HepG2 (cell line): ENCODE measurements around the gene SLC16A5. TPM values are rescaled to one million over a fixed set of nuclear protein-coding genes. Genes with fewer than 3 reads are reported as not detected.

Experiments
- ATAC-seq: fragments of 200-7000 bp; cut with Tn5 transposase; 3 replicates; pipeline ENCODE4 v1.9.1; 2020; ENCODE audit warnings: mild to moderate bottlenecking, moderate library complexity
- BruUV-seq: library from RNA; stranded (reverse); fragments of 400-500 nt; replicated peaks from 2 replicates; lab custom pipeline; 2021; lab: Mats Ljungman, UMichigan
- CTCF ChIA-PET: fragments of 300-600 bp; formaldehyde crosslinking; extraction: SDS; loops from one replicate; lab custom pipeline; 2021; ENCODE audit warnings: low total read pairs, inconsistent platforms, low intra/inter-chr PET ratio; lab: Yijun Ruan, JAX
- POLR2A ChIA-PET: fragments of 350-600 bp; sonication (Branson Sonifier 250); formaldehyde crosslinking; loops from one replicate; lab custom pipeline; 2020; ENCODE audit warnings: antibody characterized with exemption, inconsistent platforms; lab: Yijun Ruan, JAX
- DNase-seq: peaks from one replicate; pipeline ENCODE4 v3.0.0-alpha.2; 2015; ENCODE audit warnings: low spot score
- FAIRE-seq: peaks from 3 replicates; lab custom pipeline; 2011; peaks lifted over from hg19 to GRCh38; lab: Jason Lieb, UNC
- H2AFZ ChIP-seq: one replicate; pipeline ENCODE4 v1.6.1; 2011; ENCODE audit warnings: low read length, inconsistent platforms
- H3K27ac ChIP-seq: fragments of 300-600 bp; 3 replicates; pipeline ENCODE4 v1.8.0; 2011; ENCODE audit warnings: mixed run types, mild to moderate bottlenecking, mixed read lengths, low read length, inconsistent platforms; ENCODE audit not compliant: insufficient read depth; ENCODE audit errors: extremely low read length
- H3K27me3 ChIP-seq, 2 experiments: fragments of 200-600 bp in 1 of 2; 2 replicates in 1 of 2; 3 replicates in 1 of 2; pipeline versions ENCODE4 v1.6.0 to v1.8.0; 2011; ENCODE audit warnings: low read length in 2 of 2, mild to moderate bottlenecking in 2 of 2, moderate library complexity in 2 of 2, inconsistent platforms in 1 of 2; ENCODE audit not compliant: insufficient read depth in 2 of 2, control insufficient read depth in 1 of 2
- H3K36me3 ChIP-seq, 2 experiments: fragments of 200-600 bp in 1 of 2; replicated peaks in 1 of 2; 2 replicates in 1 of 2; 3 replicates in 1 of 2; pipeline versions ENCODE4 v1.5.1 to v1.8.0; 2011; ENCODE audit warnings: low read length in 2 of 2, inconsistent platforms in 1 of 2; ENCODE audit not compliant: insufficient read depth in 2 of 2, control insufficient read depth in 1 of 2
- H3K4me1 ChIP-seq: 2 replicates; pipeline ENCODE4 v1.5.1; 2012; ENCODE audit warnings: low read length, inconsistent platforms; ENCODE audit not compliant: insufficient read depth
- H3K4me2 ChIP-seq: 2 replicates; pipeline ENCODE4 v1.6.0; 2011; ENCODE audit warnings: low read depth, low read length, inconsistent platforms
- H3K4me3 ChIP-seq, 3 experiments: fragments of 200-600 bp in 1 of 3; sonication (generic), shearing (Covaris generic) in 1 of 3; replicated peaks in 1 of 3; 2 replicates each; pipeline ENCODE4 v1.5.1; 2011 to 2016; ENCODE audit warnings: low read length in 3 of 3, inconsistent platforms in 2 of 3, low read depth in 2 of 3, mild to moderate bottlenecking in 2 of 3, control low read depth in 1 of 3, mixed read lengths in 1 of 3; ENCODE audit not compliant: insufficient read depth in 1 of 3
- H3K79me2 ChIP-seq: one replicate; pipeline ENCODE4 v1.6.1; 2011; ENCODE audit warnings: low read length, inconsistent platforms; ENCODE audit not compliant: insufficient read depth
- H3K9ac ChIP-seq: 2 replicates; pipeline ENCODE4 v1.6.0; 2011; ENCODE audit warnings: mild to moderate bottlenecking, low read depth, low read length, inconsistent platforms; ENCODE audit not compliant: insufficient read depth
- H3K9me3 ChIP-seq: 2 replicates; pipeline ENCODE4 v1.5.1; 2012; ENCODE audit warnings: mild to moderate bottlenecking, low read length
- H4K20me1 ChIP-seq: 2 replicates; pipeline ENCODE4 v1.6.0; 2011; ENCODE audit warnings: inconsistent platforms, mild to moderate bottlenecking, low read length, moderate library complexity; ENCODE audit not compliant: insufficient read depth
- FOXA1 ChIP-seq, 2 experiments: fragments of 450-650 bp in 1 of 2; sonication (generic) in 1 of 2; formaldehyde crosslinking in 1 of 2; IDR thresholded peaks; 2 replicates each; pipeline versions ENCODE4 v1.4.0 to v1.6.1; 2016 to 2020; ENCODE audit warnings: missing genetic modification reagents in 1 of 2
- HDAC2 ChIP-seq: sonication (generic); formaldehyde crosslinking; IDR thresholded peaks from 2 replicates; pipeline ENCODE4 v1.4.0; 2020; ENCODE audit warnings: missing genetic modification reagents
- HDAC6 ChIP-seq: fragments of 200-600 bp; sonication (generic); IDR thresholded peaks from 2 replicates; pipeline ENCODE4 v1.7.0; 2017; ENCODE audit warnings: mild to moderate bottlenecking, antibody characterized with exemption, low read length, low read depth
- MED8 ChIP-seq: sonication (generic); formaldehyde crosslinking; IDR thresholded peaks from 2 replicates; pipeline ENCODE4 v1.8.1; 2023; ENCODE audit warnings: mild to moderate bottlenecking, missing genetic modification reagents; ENCODE audit not compliant: insufficient replicate concordance
- NBN ChIP-seq: fragments of 450-650 bp; conservative IDR thresholded peaks from 2 replicates; pipeline ENCODE4 v1.6.1; 2017
- POGZ ChIP-seq: sonication (generic); formaldehyde crosslinking; IDR thresholded peaks from 2 replicates; pipeline ENCODE4 v1.4.0; 2020; ENCODE audit warnings: mild to moderate bottlenecking, missing genetic modification reagents
- SALL1 ChIP-seq: sonication (generic); formaldehyde crosslinking; IDR thresholded peaks from 2 replicates; pipeline ENCODE4 v1.8.0; 2022; ENCODE audit warnings: mild to moderate bottlenecking, missing genetic modification reagents
- SIN3B ChIP-seq: fragments of 150-350 bp; IDR thresholded peaks from 2 replicates; pipeline ENCODE4 v1.6.1; 2014; ENCODE audit warnings: low read length
- SP1 ChIP-seq, 2 experiments: fragments of 450-650 bp in 1 of 2; sonication (generic) in 1 of 2; formaldehyde crosslinking in 1 of 2; IDR thresholded peaks; 2 replicates each; pipeline versions ENCODE4 v1.4.0 to v1.6.1; 2016 to 2020; ENCODE audit warnings: missing genetic modification reagents in 1 of 2
- ZKSCAN5 ChIP-seq: sonication (generic); formaldehyde crosslinking; IDR thresholded peaks from 2 replicates; pipeline ENCODE4 v1.5.1; 2020; ENCODE audit warnings: mild to moderate bottlenecking, missing genetic modification reagents
- ZNF232 ChIP-seq: sonication (generic); formaldehyde crosslinking; IDR thresholded peaks from 2 replicates; pipeline ENCODE4 v1.4.0; 2020; ENCODE audit warnings: missing genetic modification reagents, borderline replicate concordance
- WGBS: methylation state at CpG from one replicate; pipeline ENCODE4 v1.1.6; 2017; ENCODE audit warnings: low lambda C conversion rate; 5-methylcytosine and 5-hydroxymethylcytosine counted together
- in situ Hi-C: cut with HindIII; loops from 2 replicates; pipeline ENCODE4 v1.10.0; 2017; ENCODE audit warnings: low pct_unique_long_range_greater_than_20kb; ENCODE audit not compliant: extremely low pct_ligation_motif_present
- intact Hi-C: fragments of 100-400 bp; cut with micrococcal nuclease; formaldehyde crosslinking; loops from one replicate; pipeline ENCODE4 v1.10.0; 2022; ENCODE audit not compliant: unreplicated experiment
- polyA plus RNA-seq, 8 experiments: library from polyadenylated mRNA; depleted of rRNA in 3 of 8; stranded (reverse) in 7 of 8; unstranded in 1 of 8; fragments of >200 nt; fragmentation: Illumina TruSeq in 4 of 8; extraction: Trizol in 4 of 8; gene quantifications; 2 replicates each; pipeline versions ENCODE4 v1.2.1 to v1.2.3, GENCODE V29; 2011 to 2016; ENCODE audit warnings: low read depth in 4 of 8, missing spikeins in 1 of 8, mixed read lengths in 1 of 8; ENCODE audit not compliant: insufficient read depth in 1 of 8
- total RNA-seq, 5 experiments: library from RNA; depleted of rRNA; stranded (reverse); fragments of >200 nt; fragmentation: Illumina TruSeq; extraction: Trizol; gene quantifications; 2 replicates each; pipeline ENCODE4 v1.2.3, GENCODE V29; 2016; ENCODE audit warnings: low read depth in 1 of 5
- TF ChIP-seq, protein P1 (sequence below), 2 experiments: fragments of 450-650 bp in 1 of 2; sonication (generic) in 1 of 2; formaldehyde crosslinking in 1 of 2; IDR thresholded peaks; 2 replicates each; pipeline versions ENCODE4 v1.6.1 to v1.8.0; 2016 to 2022; ENCODE audit warnings: antibody characterized with exemption in 1 of 2, mild to moderate bottlenecking in 1 of 2, missing genetic modification reagents in 1 of 2

SLC16A5 gene
- total and polyA plus RNA-seq, 2 of the 13 experiments (the other 11 are each of a cell fraction or from before 2014, with no cell fraction given) = 0.69 to 5.6 TPM

DNA sequence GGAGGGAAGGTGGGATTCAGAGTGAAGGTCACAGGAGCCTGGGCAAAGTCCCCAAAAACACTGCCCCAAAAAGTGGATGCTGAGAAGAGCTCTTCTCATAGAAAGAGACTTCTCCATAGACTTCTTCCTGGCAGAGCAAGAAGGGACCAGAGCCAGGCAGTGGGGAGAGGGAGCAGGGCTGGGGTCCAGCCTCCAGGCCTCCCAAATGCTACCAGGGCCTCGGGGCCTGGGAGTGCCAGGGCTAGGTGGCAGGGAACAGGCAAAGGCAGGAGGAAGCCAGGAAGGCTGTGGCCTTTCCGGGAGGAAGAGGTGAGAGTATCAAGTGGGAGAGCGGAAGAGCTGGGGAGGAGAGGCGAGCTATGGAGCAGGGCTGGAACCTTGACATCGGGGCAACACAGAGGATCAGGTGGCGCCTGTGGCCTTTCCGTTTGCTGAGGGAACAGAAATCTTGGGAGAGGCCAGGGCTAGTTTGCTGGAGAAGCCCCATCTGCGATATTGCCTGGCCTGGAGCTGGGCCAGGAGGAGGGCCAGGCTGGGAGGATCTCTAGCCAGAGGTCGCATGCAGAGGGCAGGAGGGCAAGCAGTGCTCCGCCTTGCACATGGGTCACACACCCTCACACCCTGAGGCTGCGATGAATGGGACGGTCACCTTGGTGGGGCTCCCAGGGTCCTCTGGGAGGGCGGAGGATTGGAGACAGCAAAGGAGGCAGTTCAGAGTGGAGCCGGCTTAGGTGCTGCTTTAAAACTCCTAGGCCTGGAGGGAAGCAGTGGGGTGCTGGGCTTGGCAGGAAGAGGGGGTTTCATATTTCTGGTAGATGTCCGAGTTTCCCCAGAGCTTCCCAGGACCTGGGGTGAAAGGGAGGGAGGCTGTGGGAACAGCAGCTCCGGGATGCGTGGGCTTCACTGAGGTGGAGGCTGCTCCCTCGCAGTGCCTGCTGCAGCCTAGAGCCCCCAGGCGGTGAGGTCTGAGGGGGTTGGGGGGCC is 3.4 kb downstream of the SLC16A5 start (continued):
- peak; percentile 30; the same call in 1 of the 2 replicates for TF ChIP-seq POGZ
- TF ChIP-seq ZNF232 (CRISPR knock-in tag) = peak; percentile 17; the same call in 1 of the 2 replicates
- no peak for TF ChIP-seq SIN3B
- TF ChIP-seq FOXA1 (IDR thresholded peaks at IDR 0.05) = no peak
- TF ChIP-seq FOXA1 (CRISPR knock-in tag; IDR thresholded peaks at IDR 0.05) = peak; percentile 6; the same call in 1 of the 2 replicates
- TF ChIP-seq SALL1 (CRISPR knock-in tag) = peak; percentile 82
- no peak for TF ChIP-seq MED8 (CRISPR knock-in tag)
- TF ChIP-seq HDAC2 (CRISPR knock-in tag) = peak; percentile 96
- TF ChIP-seq, all 625 proteins: peak for 205

DNA sequence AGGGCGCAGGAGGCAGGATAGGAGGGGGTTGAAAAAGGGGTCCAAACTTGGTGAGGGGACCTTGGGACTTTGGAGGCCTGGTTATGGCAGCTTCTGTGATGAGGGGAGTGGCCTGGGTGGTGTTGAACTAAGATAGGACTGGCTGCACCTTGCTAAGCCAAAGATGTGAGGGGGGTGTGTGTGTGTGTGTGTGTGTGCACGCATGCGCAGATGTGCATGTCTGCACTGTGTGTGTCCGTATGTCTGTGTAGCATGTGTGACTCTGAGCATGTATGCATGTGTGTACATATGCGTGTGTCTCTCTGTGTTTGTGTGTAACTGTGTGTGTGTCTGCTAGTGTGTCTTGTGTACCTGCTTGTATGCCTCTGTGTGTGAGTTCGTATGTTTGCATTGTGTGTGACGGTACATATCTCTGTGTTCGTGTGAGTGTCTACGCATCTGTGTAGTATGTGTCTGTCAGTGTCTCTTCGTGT is 4.1 kb downstream of the SLC16A5 start:
- H3K9ac ChIP-seq = no peak overlapping the region; the same call in 1 of the 2 replicates
- H3K4me1 ChIP-seq = peaks cover 97% of the 10 kb centered on the region
- H3K27me3 ChIP-seq = peaks cover 0 to 29% of the 10 kb centered on the region in 2 experiments; a peak in 2 of 5 replicates
- no peak for DNase-seq
- no peak overlapping the region for H3K27ac ChIP-seq
- BruUV-seq = no TSS peak
- in situ Hi-C loops (no loop called here), intact Hi-C loops (no loop called here)
- no peaks in the 10 kb centered on the region; the same call in 1 of the 2 replicates for H4K20me1 ChIP-seq
- no peaks in the 10 kb centered on the region for H3K79me2 ChIP-seq
- POLR2A ChIA-PET = interaction anchor here (0.7 to 3.4 kb wide), 17 partner anchors 11 to 107 kb away, joined by 3 to 19 read pairs (median 5); partner anchors contain the start of genes ARMC7, ATP5PD, KCTD2 and MRPL58
- H3K9me3 ChIP-seq = no peaks in the 10 kb centered on the region
- peak overlapping the region; percentile 2 to 62 (median 28); a peak in 4 of 6 replicates for H3K4me3 ChIP-seq
- peak; percentile 44 for FAIRE-seq
- peak overlapping the region; percentile 83 for H3K4me2 ChIP-seq
- ATAC-seq = no peak; the same call in 2 of the 3 replicates
- 29% methylated on average over 10 of the region's 10 CpGs for WGBS
- CTCF ChIA-PET = interaction anchor here (0.9 kb wide), 1 partner anchor 131 kb away, joined by 4 read pairs; no protein-coding TSS in a partner anchor
- H2AFZ ChIP-seq = no peak overlapping the region
- no peaks in the 10 kb centered on the region for H3K36me3 ChIP-seq
- TF ChIP-seq SP1 (IDR thresholded peaks at IDR 0.05) (no peak), SP1 (CRISPR knock-in tag; IDR thresholded peaks at IDR 0.05) (no peak), NBN (0 out of 2 replicates have a peak, but pooled peaks have one; percentile 71), ZKSCAN5 (CRISPR knock-in tag) (no peak), HDAC6 (no peak)
- TF ChIP-seq, protein P1, sequence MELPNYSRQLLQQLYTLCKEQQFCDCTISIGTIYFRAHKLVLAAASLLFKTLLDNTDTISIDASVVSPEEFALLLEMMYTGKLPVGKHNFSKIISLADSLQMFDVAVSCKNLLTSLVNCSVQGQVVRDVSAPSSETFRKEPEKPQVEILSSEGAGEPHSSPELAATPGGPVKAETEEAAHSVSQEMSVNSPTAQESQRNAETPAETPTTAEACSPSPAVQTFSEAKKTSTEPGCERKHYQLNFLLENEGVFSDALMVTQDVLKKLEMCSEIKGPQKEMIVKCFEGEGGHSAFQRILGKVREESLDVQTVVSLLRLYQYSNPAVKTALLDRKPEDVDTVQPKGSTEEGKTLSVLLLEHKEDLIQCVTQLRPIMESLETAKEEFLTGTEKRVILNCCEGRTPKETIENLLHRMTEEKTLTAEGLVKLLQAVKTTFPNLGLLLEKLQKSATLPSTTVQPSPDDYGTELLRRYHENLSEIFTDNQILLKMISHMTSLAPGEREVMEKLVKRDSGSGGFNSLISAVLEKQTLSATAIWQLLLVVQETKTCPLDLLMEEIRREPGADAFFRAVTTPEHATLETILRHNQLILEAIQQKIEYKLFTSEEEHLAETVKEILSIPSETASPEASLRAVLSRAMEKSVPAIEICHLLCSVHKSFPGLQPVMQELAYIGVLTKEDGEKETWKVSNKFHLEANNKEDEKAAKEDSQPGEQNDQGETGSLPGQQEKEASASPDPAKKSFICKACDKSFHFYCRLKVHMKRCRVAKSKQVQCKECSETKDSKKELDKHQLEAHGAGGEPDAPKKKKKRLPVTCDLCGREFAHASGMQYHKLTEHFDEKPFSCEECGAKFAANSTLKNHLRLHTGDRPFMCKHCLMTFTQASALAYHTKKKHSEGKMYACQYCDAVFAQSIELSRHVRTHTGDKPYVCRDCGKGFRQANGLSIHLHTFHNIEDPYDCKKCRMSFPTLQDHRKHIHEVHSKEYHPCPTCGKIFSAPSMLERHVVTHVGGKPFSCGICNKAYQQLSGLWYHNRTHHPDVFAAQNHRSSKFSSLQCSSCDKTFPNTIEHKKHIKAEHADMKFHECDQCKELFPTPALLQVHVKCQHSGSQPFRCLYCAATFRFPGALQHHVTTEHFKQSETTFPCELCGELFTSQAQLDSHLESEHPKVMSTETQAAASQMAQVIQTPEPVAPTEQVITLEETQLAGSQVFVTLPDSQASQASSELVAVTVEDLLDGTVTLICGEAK (IDR thresholded peaks at IDR 0.05) = no peak
- TF ChIP-seq, protein P1 (CRISPR knock-in tag; IDR thresholded peaks at IDR 0.05) = no peak
